Measurements from ENCODE around the gene CLMN. TPM values are rescaled to one million over a fixed set of nuclear protein-coding genes. Genes with fewer than 3 reads are reported as not detected.

Gene CLMN
- total RNA-seq, 1 donor from 2014 or later, result 26.8 TPM

DNA sequence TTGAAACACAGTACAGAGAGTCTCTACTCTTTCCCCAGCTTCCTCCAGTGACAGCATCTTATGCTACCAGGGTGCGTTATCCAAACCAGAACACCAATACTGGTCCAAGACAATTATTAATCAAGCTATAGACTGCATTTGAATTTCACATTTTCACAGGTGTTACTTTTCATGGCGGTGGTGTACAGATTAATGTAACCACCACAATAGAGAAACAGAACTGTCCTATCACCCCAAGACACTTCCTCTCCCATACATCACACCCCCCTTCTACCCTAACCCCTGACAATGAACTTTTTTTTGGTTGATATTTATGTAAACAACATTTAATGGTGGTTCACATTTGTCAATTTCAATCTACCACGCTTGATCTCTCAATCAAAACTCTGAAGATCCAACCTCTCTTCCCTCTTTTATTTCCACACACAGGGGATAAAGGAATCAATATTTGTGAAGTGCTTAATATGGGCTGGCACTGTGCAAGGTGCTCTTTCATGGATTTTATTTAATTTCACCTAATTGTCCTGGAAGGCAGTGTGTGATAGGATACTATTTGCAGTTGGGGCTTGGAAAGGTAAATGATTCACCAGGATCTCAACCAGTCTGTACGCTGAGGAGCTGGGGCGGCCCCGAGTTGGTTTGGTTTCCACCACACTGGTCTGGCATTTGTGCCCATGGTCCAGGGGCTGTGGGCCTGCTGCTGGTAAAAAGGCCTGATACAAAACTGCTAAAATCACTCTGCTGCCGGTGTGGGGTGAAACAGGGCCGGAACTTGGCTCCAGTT lies 107.8 kb downstream of the CLMN start:
- ATAC-seq, result no peak
- no peaks in the 10 kb centered on the region for H3K4me1 ChIP-seq
- DNase-seq, result no peak
- no peak overlapping the region for H3K4me3 ChIP-seq
- peaks cover 7% of the 10 kb centered on the region for H3K36me3 ChIP-seq
- H3K9me3 ChIP-seq, result no peaks in the 10 kb centered on the region
- no peaks in the 10 kb centered on the region for H3K27me3 ChIP-seq (ENCODE audit: low read depth)
- H3K27ac ChIP-seq, result no peak overlapping the region
- intact Hi-C loops (cut with DNase I), result no loop called here
- TF ChIP-seq, protein P1, sequence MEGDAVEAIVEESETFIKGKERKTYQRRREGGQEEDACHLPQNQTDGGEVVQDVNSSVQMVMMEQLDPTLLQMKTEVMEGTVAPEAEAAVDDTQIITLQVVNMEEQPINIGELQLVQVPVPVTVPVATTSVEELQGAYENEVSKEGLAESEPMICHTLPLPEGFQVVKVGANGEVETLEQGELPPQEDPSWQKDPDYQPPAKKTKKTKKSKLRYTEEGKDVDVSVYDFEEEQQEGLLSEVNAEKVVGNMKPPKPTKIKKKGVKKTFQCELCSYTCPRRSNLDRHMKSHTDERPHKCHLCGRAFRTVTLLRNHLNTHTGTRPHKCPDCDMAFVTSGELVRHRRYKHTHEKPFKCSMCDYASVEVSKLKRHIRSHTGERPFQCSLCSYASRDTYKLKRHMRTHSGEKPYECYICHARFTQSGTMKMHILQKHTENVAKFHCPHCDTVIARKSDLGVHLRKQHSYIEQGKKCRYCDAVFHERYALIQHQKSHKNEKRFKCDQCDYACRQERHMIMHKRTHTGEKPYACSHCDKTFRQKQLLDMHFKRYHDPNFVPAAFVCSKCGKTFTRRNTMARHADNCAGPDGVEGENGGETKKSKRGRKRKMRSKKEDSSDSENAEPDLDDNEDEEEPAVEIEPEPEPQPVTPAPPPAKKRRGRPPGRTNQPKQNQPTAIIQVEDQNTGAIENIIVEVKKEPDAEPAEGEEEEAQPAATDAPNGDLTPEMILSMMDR (IDR thresholded peaks at IDR 0.05), result no peak

DNA sequence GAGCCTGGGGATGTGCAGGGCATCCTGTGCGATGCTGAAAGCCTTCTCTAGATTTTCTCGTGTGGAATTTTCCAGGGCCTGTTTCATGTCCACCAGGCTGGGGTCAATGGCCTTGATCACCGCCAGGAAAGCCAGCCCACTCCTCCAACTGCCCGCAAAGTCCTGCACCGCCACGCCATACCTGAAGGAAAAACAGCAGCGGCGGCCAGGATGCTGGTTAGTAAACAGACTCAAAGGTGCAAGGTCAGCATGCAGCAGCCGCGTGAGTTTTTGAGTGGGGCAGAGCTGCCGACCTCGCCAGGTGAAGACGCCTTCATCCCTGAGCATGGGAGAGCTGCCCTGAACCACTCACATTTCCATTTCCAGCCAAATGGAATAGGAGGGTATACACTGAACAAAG lies 109.0 kb downstream of the CLMN start:
- H3K9me3 ChIP-seq, result no peaks in the 10 kb centered on the region
- no peaks in the 10 kb centered on the region for H3K27me3 ChIP-seq (ENCODE audit: low read depth)
- H3K4me1 ChIP-seq, result no peaks in the 10 kb centered on the region
- H3K27ac ChIP-seq, result no peak overlapping the region
- intact Hi-C loops (cut with DNase I), result no loop called here
- peaks cover 7% of the 10 kb centered on the region for H3K36me3 ChIP-seq
- TF ChIP-seq, protein P1 (IDR thresholded peaks at IDR 0.05), result no peak
- no peak overlapping the region for H3K4me3 ChIP-seq
- ATAC-seq (no peak), DNase-seq (no peak)

DNA sequence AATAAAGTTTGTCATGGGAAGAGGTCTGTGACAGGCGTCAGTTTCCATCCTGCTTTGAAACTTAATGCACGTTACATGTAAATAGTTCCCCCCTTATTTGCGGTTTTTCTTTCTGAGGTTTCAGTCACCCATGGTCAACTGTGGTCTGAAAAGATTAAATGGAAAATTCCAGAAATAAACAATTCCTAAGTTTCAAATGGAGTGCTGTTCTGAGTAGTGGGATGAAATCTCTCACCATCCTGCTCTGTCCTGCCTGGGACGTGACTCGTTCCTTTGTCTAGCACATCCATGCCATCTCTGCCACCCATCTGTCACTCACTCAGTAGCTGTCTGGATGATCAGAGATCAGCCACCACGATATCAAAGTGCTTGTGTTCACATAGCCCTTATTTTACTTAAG lies 111.1 kb downstream of the CLMN start:
- H3K4me3 ChIP-seq, result no peak overlapping the region
- H3K27me3 ChIP-seq (ENCODE audit: low read depth), result no peaks in the 10 kb centered on the region
- TF ChIP-seq, protein P1 (IDR thresholded peaks at IDR 0.05), result no peak
- no peak for ATAC-seq
- H3K36me3 ChIP-seq, result peaks cover 7% of the 10 kb centered on the region
- no peak overlapping the region for H3K27ac ChIP-seq
- intact Hi-C loops (cut with DNase I), result no loop called here
- H3K9me3 ChIP-seq, result peaks cover 5% of the 10 kb centered on the region
- no peak for DNase-seq
- H3K4me1 ChIP-seq, result no peaks in the 10 kb centered on the region

DNA sequence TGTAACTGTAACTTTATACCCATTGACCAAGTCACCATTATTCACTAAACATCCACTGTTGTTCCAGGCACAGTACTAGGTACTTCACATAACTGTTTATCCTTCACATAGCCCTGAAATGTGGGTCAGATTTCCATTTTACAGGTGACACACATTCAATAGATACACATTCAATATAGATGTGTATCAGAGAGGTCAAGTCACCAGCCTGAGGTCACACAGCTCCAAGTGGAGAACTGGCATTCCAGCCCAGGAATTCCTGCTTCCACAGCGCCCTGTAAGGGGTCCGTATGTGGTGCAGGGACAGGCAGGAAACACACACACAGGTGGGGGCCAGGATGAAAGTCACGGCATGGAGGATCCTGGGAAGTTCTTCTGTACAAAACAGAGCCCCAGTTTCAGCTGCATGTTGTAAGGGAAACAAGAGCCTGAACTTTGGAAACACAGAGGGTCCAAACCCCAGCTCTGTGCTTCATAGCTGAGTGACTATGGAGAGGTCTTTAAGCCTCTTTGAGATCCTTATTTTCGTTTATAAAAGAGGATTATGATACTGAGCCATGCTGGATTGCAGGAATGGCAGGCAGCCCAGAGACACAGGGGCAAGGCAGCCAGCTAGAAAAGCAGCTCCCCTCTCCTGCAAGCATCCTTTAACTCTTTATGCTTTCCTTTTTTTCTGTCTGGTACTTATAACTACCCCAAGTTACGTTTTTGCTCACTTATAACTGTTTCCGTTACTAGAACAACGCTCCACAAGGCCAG lies 112.1 kb downstream of the CLMN start:
- no peak overlapping the region for H3K27ac ChIP-seq
- H3K4me3 ChIP-seq, result no peak overlapping the region
- no peak for DNase-seq
- intact Hi-C loops (cut with DNase I), result no loop called here
- TF ChIP-seq, protein P1 (IDR thresholded peaks at IDR 0.05), result no peak
- H3K4me1 ChIP-seq, result no peaks in the 10 kb centered on the region
- no peak for ATAC-seq
- H3K9me3 ChIP-seq, result peaks cover 5% of the 10 kb centered on the region
- H3K27me3 ChIP-seq (ENCODE audit: low read depth), result no peaks in the 10 kb centered on the region
- peaks cover 7% of the 10 kb centered on the region for H3K36me3 ChIP-seq

DNA sequence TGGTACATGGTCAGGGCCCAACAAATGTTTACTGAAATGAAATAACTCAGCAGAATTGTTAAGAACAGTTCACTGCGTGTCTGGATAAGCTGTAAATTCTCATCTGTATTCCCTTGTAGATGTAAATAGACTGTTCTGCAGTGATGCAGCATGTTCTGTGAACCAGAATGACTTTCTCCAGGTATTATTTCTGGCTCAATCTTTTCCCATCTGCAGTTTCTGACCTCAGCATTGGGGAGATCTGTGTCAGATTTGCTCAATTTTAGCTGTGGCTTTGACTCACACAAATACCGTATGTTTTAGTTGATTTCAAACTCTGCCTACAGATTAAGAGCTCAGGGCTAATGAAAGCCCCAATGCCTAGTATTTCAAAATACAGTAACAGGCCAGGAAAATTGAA lies 113.2 kb downstream of the CLMN start:
- DNase-seq (no peak), ATAC-seq (no peak)
- H3K9me3 ChIP-seq, result peaks cover 5% of the 10 kb centered on the region
- H3K36me3 ChIP-seq, result peaks cover 7% of the 10 kb centered on the region
- TF ChIP-seq, protein P1 (IDR thresholded peaks at IDR 0.05), result no peak
- intact Hi-C loops (cut with DNase I), result no loop called here
- no peaks in the 10 kb centered on the region for H3K4me1 ChIP-seq
- no peaks in the 10 kb centered on the region for H3K27me3 ChIP-seq (ENCODE audit: low read depth)
- H3K27ac ChIP-seq, result no peak overlapping the region
- H3K4me3 ChIP-seq, result no peak overlapping the region

Measured in lower lobe of right lung (tissue), 2 donors.